Ascending aorta (tissue), 2 donors: ENCODE results near the gene CLIP2. TPM values are rescaled to one million over a fixed set of nuclear protein-coding genes. Genes with fewer than 3 reads are reported as not detected.
"Not testable (repeated sequence)": the region's sequence is repeated elsewhere in the genome, so short reads cannot be mapped to it uniquely, and the experiment has no call there.

Experiments used
- DNase-seq, 2 donors: peaks; one replicate each; pipeline ENCODE4 v3.0.0-alpha.2; 2019; ENCODE audit warnings: low spot score in 2 of 2
- H3K27ac ChIP-seq, 2 donors: fragments of 200-600 bp; sonication (generic); one replicate each; pipeline ENCODE4 v1.5.1; 2016 to 2017; ENCODE audit warnings: mild to moderate bottlenecking in 1 of 2
- H3K27me3 ChIP-seq: fragments of 200-600 bp; sonication (generic); one replicate; pipeline ENCODE4 v1.5.1; 2017
- H3K36me3 ChIP-seq, 2 donors: fragments of 200-600 bp; sonication (generic); one replicate each; pipeline ENCODE4 v1.5.1; 2016
- H3K4me1 ChIP-seq, 2 donors: fragments of 200-600 bp; sonication (generic); one replicate each; pipeline ENCODE4 v1.5.1; 2016 to 2017; ENCODE audit warnings: mild to moderate bottlenecking in 1 of 2
- H3K4me3 ChIP-seq, 2 donors: fragments of 200-600 bp; sonication (generic); one replicate each; pipeline ENCODE4 v1.5.1; 2016 to 2017; ENCODE audit warnings: mild to moderate bottlenecking in 1 of 2
- H3K9me3 ChIP-seq, 2 donors: fragments of 200-600 bp; sonication (generic); one replicate each; pipeline ENCODE4 v1.5.1; 2016
- intact Hi-C: fragments of 100-400 bp; cut with DNase I; formaldehyde crosslinking; loops from one replicate; pipeline ENCODE4 v1.15.1; 2023
- total RNA-seq: library from RNA; depleted of rRNA; stranded (reverse); fragments of >200 nt; gene quantifications from one replicate; pipeline ENCODE4 v1.1.0, GENCODE V29; 2016
- TF ChIP-seq, protein P1 (sequence below), 3 experiments: fragments of 200-600 bp in 2 of 3; fragments of 450-650 bp in 1 of 3; sonication (generic) in 2 of 3; IDR thresholded peaks; one replicate each; pipeline ENCODE4 v1.5.1; 2016 to 2019; ENCODE audit warnings: antibody characterized with exemption in 3 of 3, mild to moderate bottlenecking in 1 of 3, moderate library complexity in 1 of 3

The CLIP2 gene
- 50.2 TPM for total RNA-seq

DNA sequence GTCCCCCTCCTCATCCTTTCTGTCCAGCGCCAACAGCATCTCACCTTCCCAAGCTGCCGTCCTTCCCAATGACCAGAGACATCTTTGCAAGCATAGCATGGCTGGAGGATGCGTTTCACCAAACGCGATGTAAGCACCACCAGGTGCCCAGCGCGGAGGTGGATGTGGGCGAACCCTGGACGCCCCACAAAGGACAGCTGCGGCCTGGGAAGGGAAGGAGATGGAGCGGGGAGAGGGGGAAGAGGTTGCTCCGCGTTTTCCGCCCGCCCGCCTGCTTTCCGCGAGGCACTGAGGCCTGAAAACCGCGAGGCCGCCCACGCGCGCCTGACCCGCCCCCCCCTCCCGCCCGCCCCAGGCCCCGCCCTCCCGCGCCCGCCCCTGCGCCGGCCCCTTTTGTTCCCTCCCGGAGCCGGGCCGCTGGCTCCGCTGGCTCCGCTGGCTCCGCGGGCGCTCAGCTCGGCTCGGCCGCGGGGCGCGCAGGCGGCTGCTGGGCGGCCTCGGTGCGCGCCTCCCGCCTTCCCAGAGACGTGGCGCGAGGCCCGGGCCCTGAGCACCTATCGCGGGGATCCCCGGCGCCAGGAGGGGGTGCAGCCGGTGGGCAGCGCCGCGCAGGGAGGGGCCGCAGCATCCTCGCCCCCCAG is at the start of gene CLIP2:
TSS of gene CLIP2 (plus strand) at position 390 of the 641 bp plus-strand sequence. CDS start 28,140 bp downstream, outside the sequence.
- intact Hi-C loops, result loop anchor here (1.0 kb wide), 2 partner anchors 19 to 33 kb away; no protein-coding TSS in a partner anchor
- peaks cover 12 to 23% of the 10 kb centered on the region in 2 donors for H3K4me1 ChIP-seq
- no peaks in the 10 kb centered on the region for H3K27me3 ChIP-seq
- no peaks in the 10 kb centered on the region for H3K36me3 ChIP-seq
- DNase-seq, result peak in 1 of 2 donors; percentile 87
- TF ChIP-seq, protein P1, sequence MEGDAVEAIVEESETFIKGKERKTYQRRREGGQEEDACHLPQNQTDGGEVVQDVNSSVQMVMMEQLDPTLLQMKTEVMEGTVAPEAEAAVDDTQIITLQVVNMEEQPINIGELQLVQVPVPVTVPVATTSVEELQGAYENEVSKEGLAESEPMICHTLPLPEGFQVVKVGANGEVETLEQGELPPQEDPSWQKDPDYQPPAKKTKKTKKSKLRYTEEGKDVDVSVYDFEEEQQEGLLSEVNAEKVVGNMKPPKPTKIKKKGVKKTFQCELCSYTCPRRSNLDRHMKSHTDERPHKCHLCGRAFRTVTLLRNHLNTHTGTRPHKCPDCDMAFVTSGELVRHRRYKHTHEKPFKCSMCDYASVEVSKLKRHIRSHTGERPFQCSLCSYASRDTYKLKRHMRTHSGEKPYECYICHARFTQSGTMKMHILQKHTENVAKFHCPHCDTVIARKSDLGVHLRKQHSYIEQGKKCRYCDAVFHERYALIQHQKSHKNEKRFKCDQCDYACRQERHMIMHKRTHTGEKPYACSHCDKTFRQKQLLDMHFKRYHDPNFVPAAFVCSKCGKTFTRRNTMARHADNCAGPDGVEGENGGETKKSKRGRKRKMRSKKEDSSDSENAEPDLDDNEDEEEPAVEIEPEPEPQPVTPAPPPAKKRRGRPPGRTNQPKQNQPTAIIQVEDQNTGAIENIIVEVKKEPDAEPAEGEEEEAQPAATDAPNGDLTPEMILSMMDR (IDR thresholded peaks at IDR 0.05), result peak in 1 of 3 experiments; percentile 21
- H3K4me3 ChIP-seq, result peak within 1 kb of the TSS; percentile 95 to 99
- peak within 1 kb of the TSS; percentile 82 to 93 for H3K27ac ChIP-seq
- no peaks in the 10 kb centered on the region for H3K9me3 ChIP-seq

DNA sequence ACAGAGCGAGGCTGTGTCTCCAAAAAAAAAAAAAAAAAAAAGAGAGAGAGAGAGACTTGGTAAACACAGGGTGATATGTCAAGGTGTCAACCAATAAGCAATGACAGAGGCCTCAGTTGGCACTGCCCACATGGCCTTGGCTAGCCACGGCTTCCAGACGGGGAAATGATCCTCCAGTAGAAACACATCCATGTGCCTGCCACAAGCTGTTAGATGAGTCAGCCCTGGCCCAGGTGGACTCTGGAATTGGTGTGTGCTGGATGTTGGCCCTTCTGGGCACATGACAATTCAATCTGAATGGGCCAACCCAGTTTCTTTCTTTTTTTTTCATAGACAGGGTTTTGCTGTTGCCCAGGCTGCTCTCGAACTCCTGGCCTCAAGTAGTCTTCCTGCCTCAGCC is 48.7 kb upstream of the CLIP2 start:
- TF ChIP-seq, protein P1 (IDR thresholded peaks at IDR 0.05), result no peak
- Histone ChIP-seq H3K27ac (no peak overlapping the region), H3K36me3 (peaks cover 19 to 93% of the 10 kb centered on the region in 2 donors), H3K4me1 (no peaks in the 10 kb centered on the region), H3K9me3 (no peaks in the 10 kb centered on the region), H3K27me3 (no peaks in the 10 kb centered on the region), H3K4me3 (no peak overlapping the region)
- intact Hi-C loops, result no loop called here
- no peak for DNase-seq

DNA sequence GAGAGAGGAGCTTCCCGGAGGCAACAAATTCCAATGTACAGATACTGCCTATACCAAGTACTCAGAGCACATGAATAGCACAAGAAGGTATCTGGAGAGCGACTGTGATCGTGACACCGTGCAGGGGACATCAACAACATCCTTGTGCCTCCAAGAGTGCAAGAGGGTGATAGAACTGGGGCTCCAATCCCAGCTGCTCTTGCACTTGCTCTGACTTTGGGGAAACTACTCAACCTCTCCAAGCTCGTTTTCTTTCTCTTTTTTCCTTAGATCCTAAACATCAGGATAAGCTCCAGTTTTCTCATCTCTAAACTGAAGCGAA is 47.1 kb upstream of the CLIP2 start:
- H3K4me3 ChIP-seq, result no peak overlapping the region
- DNase-seq, result no peak
- peaks cover 17 to 88% of the 10 kb centered on the region in 2 donors for H3K36me3 ChIP-seq
- H3K9me3 ChIP-seq, result no peaks in the 10 kb centered on the region
- intact Hi-C loops, result no loop called here
- H3K27me3 ChIP-seq, result no peaks in the 10 kb centered on the region
- no peaks in the 10 kb centered on the region for H3K4me1 ChIP-seq
- TF ChIP-seq, protein P1 (IDR thresholded peaks at IDR 0.05), result no peak
- H3K27ac ChIP-seq, result no peak overlapping the region

DNA sequence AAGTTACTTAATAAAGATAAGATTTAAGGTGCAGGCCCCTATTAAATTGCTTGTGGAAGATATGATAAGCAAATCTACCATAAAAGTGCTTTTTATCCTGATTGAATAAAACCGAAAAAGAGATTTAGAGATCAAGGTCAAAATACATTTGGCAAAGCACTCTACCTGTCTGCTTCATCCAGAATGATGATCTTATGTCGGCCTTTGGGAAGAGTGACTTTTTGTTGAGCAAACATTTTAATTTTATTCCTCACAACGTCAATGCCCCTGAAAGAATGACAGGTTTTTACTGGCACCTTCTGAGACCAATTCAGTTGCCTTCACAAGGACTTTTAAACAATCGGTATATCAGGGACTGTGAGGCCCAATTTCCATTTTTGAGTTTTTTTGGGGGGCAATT is 42.7 kb upstream of the CLIP2 start:
- TF ChIP-seq, protein P1 (IDR thresholded peaks at IDR 0.05), result no peak
- intact Hi-C loops, result no loop called here
- no peak overlapping the region for H3K4me3 ChIP-seq
- no peaks in the 10 kb centered on the region for H3K9me3 ChIP-seq
- H3K27me3 ChIP-seq, result no peaks in the 10 kb centered on the region
- H3K4me1 ChIP-seq, result no peaks in the 10 kb centered on the region
- H3K27ac ChIP-seq, result no peak overlapping the region
- DNase-seq, result no peak
- H3K36me3 ChIP-seq, result peaks cover 32 to 70% of the 10 kb centered on the region in 2 donors

DNA sequence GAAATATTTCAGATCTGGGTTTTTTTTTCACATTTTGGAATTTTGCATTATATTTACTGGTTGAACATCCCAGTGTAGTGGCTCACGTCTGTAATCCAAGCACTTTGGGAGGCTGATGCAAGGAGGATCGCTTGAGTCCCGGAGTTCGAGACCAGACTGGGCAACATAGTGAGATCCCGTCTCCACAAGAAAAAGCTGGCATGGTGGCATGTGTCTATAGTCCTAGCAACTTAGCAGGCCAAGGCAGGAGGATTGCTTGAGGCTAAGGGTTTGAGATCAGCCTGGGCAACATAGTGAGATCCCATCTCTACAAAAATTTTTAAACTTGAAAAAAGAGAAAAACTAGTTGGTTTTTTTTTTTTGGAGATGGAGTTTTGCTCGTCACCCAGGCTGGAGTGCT is 41.1 kb upstream of the CLIP2 start:
- Histone ChIP-seq H3K4me1 (peaks cover 0 to 1% of the 10 kb centered on the region in 2 donors), H3K27me3 (no peaks in the 10 kb centered on the region), H3K36me3 (peaks cover 32 to 54% of the 10 kb centered on the region in 2 donors), H3K9me3 (no peaks in the 10 kb centered on the region), H3K4me3 (no peak overlapping the region), H3K27ac (no peak overlapping the region)
- intact Hi-C loops, result no loop called here
- DNase-seq, result no peak
- TF ChIP-seq, protein P1 (IDR thresholded peaks at IDR 0.05), result no peak

DNA sequence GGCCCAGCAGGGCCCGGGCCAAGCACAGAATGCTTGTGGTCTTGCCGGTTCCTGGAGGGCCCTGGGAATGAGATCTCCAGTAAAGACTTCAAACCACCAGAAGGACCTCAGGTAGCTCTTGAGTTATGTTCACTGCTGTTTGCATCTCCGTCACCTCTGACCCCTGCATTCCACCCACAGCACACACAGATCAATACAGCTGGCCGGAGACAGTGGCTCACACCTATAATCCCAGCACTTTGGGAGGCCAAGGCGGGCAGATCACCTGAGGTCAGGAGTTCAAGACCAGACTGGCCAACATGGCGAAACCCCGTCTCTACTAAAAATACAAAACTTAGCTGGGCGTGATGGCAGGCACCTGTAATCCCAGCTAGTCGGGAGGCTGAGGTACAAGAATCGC is 40.1 kb upstream of the CLIP2 start:
- H3K4me1 ChIP-seq, intact Hi-C loops, H3K4me3 ChIP-seq, H3K9me3 ChIP-seq, H3K27me3 ChIP-seq, DNase-seq, H3K27ac ChIP-seq: not testable (repeated sequence)
- H3K36me3 ChIP-seq, result peaks cover 32 to 47% of the 10 kb centered on the region in 2 donors
